HEK293 (cell line): ENCODE results near the gene OR10D3.

ENCODE experiments used
- ZNF350 ChIP-seq: fragments of 450-650 bp; formaldehyde crosslinking; IDR thresholded peaks from 2 replicates; pipeline ENCODE4 v1.5.0; 2017; ENCODE audit warnings: missing biosample characterization, mild to moderate bottlenecking, missing genetic modification characterization
- TF ChIP-seq, protein P1 (sequence below): fragments of 450-650 bp; formaldehyde crosslinking; IDR thresholded peaks from 2 replicates; pipeline ENCODE4 v1.5.1; 2016; ENCODE audit warnings: missing biosample characterization, missing genetic modification characterization, low read depth

Gene OR10D3

DNA sequence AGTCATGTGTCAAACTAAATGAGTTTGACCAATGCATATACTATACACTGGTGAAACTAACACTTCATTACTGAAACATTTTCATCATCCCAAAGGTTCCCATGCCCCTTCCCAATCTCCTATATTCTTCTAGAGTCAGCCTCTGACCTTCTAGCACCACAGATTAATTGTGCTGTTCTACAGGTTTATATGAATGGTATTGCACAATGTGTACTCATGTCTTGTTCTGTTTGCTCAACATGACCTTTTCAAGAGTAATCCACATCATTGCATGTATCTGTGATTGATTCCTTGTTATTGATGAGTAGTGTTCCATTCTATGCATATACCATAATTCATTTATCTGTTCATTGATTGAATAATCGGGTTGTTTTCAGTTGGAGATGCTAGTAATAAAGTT, 50.2 kb downstream of the OR10D3 start (continued):
- no peak for TF ChIP-seq ZNF350
- TF ChIP-seq, protein P1, sequence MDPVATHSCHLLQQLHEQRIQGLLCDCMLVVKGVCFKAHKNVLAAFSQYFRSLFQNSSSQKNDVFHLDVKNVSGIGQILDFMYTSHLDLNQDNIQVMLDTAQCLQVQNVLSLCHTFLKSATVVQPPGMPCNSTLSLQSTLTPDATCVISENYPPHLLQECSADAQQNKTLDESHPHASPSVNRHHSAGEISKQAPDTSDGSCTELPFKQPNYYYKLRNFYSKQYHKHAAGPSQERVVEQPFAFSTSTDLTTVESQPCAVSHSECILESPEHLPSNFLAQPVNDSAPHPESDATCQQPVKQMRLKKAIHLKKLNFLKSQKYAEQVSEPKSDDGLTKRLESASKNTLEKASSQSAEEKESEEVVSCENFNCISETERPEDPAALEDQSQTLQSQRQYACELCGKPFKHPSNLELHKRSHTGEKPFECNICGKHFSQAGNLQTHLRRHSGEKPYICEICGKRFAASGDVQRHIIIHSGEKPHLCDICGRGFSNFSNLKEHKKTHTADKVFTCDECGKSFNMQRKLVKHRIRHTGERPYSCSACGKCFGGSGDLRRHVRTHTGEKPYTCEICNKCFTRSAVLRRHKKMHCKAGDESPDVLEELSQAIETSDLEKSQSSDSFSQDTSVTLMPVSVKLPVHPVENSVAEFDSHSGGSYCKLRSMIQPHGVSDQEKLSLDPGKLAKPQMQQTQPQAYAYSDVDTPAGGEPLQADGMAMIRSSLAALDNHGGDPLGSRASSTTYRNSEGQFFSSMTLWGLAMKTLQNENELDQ (tag by site-specific recombination): no peak
